DND-41 (cell line): Measurements from ENCODE around the gene OR4K2.

Source experiments
- ATAC-seq: fragments of 200-7000 bp; cut with Tn5 transposase; 3 replicates; pipeline ENCODE4 v1.9.1; 2021; ENCODE audit warnings: low read depth; ENCODE audit not compliant: insufficient read depth
- DNase-seq: peaks from one replicate; pipeline ENCODE4 v3.0.0-alpha.2; 2020
- H2AFZ ChIP-seq: 2 replicates; pipeline ENCODE4 v1.6.0; 2012; ENCODE audit warnings: low read depth, low read length
- H3K27ac ChIP-seq: 2 replicates; pipeline ENCODE4 v1.5.1; 2012; ENCODE audit warnings: low read length, inconsistent platforms
- H3K27me3 ChIP-seq: fragments of 200-600 bp; sonication (generic); 2 replicates; pipeline ENCODE4 v1.6.0; 2012; ENCODE audit warnings: low read length, mild to moderate bottlenecking, inconsistent platforms; ENCODE audit not compliant: insufficient read depth, poor library complexity
- H3K36me3 ChIP-seq: 2 replicates; pipeline ENCODE4 v1.5.1; 2012; ENCODE audit warnings: low read length, inconsistent platforms; ENCODE audit not compliant: insufficient read depth
- H3K4me1 ChIP-seq: 2 replicates; pipeline ENCODE4 v1.5.1; 2012; ENCODE audit warnings: mild to moderate bottlenecking, low read length; ENCODE audit not compliant: insufficient read depth
- H3K4me2 ChIP-seq: 2 replicates; pipeline ENCODE4 v1.6.0; 2012; ENCODE audit warnings: mild to moderate bottlenecking, moderate library complexity, low read length, inconsistent platforms; ENCODE audit not compliant: insufficient read depth
- H3K4me3 ChIP-seq, 2 experiments: fragments of 200-600 bp in 1 of 2; shearing (Covaris generic) in 1 of 2; 2 replicates each; pipeline ENCODE4 v1.5.1; 2012 to 2016; ENCODE audit warnings: inconsistent platforms in 2 of 2, low read length in 2 of 2, mild to moderate bottlenecking in 2 of 2, low read depth in 1 of 2, moderate library complexity in 1 of 2
- H3K79me2 ChIP-seq: 2 replicates; pipeline ENCODE4 v1.6.0; 2012; ENCODE audit warnings: low read length, inconsistent platforms; ENCODE audit not compliant: insufficient read depth
- H3K9ac ChIP-seq: 2 replicates; pipeline ENCODE4 v1.6.0; 2012; ENCODE audit warnings: low read depth, mild to moderate bottlenecking, inconsistent platforms, low read length, moderate library complexity
- H3K9me3 ChIP-seq: 2 replicates; pipeline ENCODE4 v1.5.1; 2012; ENCODE audit warnings: low read length, moderate library complexity, mild to moderate bottlenecking, inconsistent platforms; ENCODE audit not compliant: insufficient read depth, severe bottlenecking
- H4K20me1 ChIP-seq: 2 replicates; pipeline ENCODE4 v1.6.0; 2012; ENCODE audit warnings: low read length; ENCODE audit not compliant: insufficient read depth
- CTCF ChIP-seq: IDR thresholded peaks from 2 replicates; pipeline ENCODE4 v1.5.1; 2012; ENCODE audit warnings: borderline replicate concordance, low read length, moderate library complexity, mild to moderate bottlenecking; ENCODE audit not compliant: poor library complexity, severe bottlenecking; ENCODE audit errors: extremely low read depth
- EZH2 ChIP-seq: IDR thresholded peaks from 3 replicates; pipeline ENCODE4 v1.6.1; 2012; ENCODE audit warnings: borderline replicate concordance, low read depth, mild to moderate bottlenecking, moderate library complexity, low read length, inconsistent platforms; ENCODE audit not compliant: severe bottlenecking

OR4K2 gene

GRCh38 chr14:19878029-19878642, 3.2 kb downstream of the OR4K2 start:
- H3K27me3 ChIP-seq: peaks cover 4% of the 10 kb centered on the region
- no peaks in the 10 kb centered on the region for H3K79me2 ChIP-seq
- no peak overlapping the region for H3K4me2 ChIP-seq
- H4K20me1 ChIP-seq: no peaks in the 10 kb centered on the region
- no peak overlapping the region for H3K4me3 ChIP-seq
- ATAC-seq (0 out of 3 replicates have a peak, but pooled peaks have one; percentile 47), DNase-seq (no peak)
- H3K9ac ChIP-seq: no peak overlapping the region
- H2AFZ ChIP-seq: no peak overlapping the region
- no peaks in the 10 kb centered on the region for H3K9me3 ChIP-seq
- no peaks in the 10 kb centered on the region for H3K4me1 ChIP-seq
- H3K36me3 ChIP-seq: no peaks in the 10 kb centered on the region
- H3K27ac ChIP-seq: no peak overlapping the region
- TF ChIP-seq EZH2: no peak
- peak; percentile 84 for TF ChIP-seq CTCF

- Histone ChIP-seq H3K4me3 (no peak overlapping the region), H3K36me3 (no peaks in the 10 kb centered on the region), H4K20me1 (no peaks in the 10 kb centered on the region), H2AFZ (no peak overlapping the region), H3K9ac (no peak overlapping the region), H3K79me2 (no peaks in the 10 kb centered on the region), H3K4me2 (no peak overlapping the region), H3K9me3 (peaks cover 52% of the 10 kb centered on the region), H3K27me3 (no peaks in the 10 kb centered on the region), H3K27ac (no peak overlapping the region), H3K4me1 (no peaks in the 10 kb centered on the region)
- TF ChIP-seq CTCF (no peak), EZH2 (no peak)
- DNase-seq (no peak), ATAC-seq (no peak)
Observed at GRCh38 chr14:19895282-19895681, 20.3 kb downstream of the OR4K2 start.

GRCh38 chr14:19900999-19901398, 26.1 kb downstream of the OR4K2 start:
- Histone ChIP-seq H2AFZ (no peak overlapping the region), H4K20me1 (no peaks in the 10 kb centered on the region), H3K4me1 (no peaks in the 10 kb centered on the region), H3K36me3 (no peaks in the 10 kb centered on the region), H3K79me2 (no peaks in the 10 kb centered on the region), H3K4me3 (no peak overlapping the region), H3K27me3 (no peaks in the 10 kb centered on the region), H3K27ac (no peak overlapping the region), H3K9me3 (peaks cover 15% of the 10 kb centered on the region), H3K4me2 (no peak overlapping the region), H3K9ac (no peak overlapping the region)
- no peak for DNase-seq
- ATAC-seq: no peak; the same call in 2 of the 3 replicates
- TF ChIP-seq EZH2: no peak
- TF ChIP-seq CTCF: no peak

- Histone ChIP-seq H3K9me3 (peaks cover 2% of the 10 kb centered on the region), H2AFZ (no peak overlapping the region), H3K27me3 (no peaks in the 10 kb centered on the region), H4K20me1 (no peaks in the 10 kb centered on the region), H3K9ac (no peak overlapping the region), H3K4me1 (no peaks in the 10 kb centered on the region), H3K27ac (no peak overlapping the region), H3K4me2 (no peak overlapping the region), H3K4me3 (no peak overlapping the region), H3K79me2 (no peaks in the 10 kb centered on the region), H3K36me3 (no peaks in the 10 kb centered on the region)
- DNase-seq (no peak), ATAC-seq (no peak)
- TF ChIP-seq EZH2: no peak
- no peak for TF ChIP-seq CTCF
Observed at GRCh38 chr14:19902409-19902808, 27.5 kb downstream of the OR4K2 start.
